ENCODE data around the gene IGFBP6.
A peak's percentile ranks its signal among the peaks of the same experiment; 100 is the strongest.
"Not testable (repeated sequence)": the region's sequence is repeated elsewhere in the genome, so short reads cannot be mapped to it uniquely, and the experiment has no call there.

IGFBP6 gene

GRCh38 chr12:53071591-53072551 is 25.6 kb upstream of the IGFBP6 start:
- DNase-seq, result no peak

- DNase-seq, result no peak
Observed at GRCh38 chr12:53073881-53074280, 23.6 kb upstream of the IGFBP6 start.

GRCh38 chr12:53074283-53074998 is 23.0 kb upstream of the IGFBP6 start:
- no peak for DNase-seq

- DNase-seq, result no peak
Observed at GRCh38 chr12:53074999-53075370, 22.5 kb upstream of the IGFBP6 start.

GRCh38 chr12:53076461-53076860 is 21.0 kb upstream of the IGFBP6 start:
- no peak for DNase-seq

- DNase-seq, result no peak
Observed at GRCh38 chr12:53077030-53077429, 20.4 kb upstream of the IGFBP6 start.

GRCh38 chr12:53078425-53079225 is 18.8 kb upstream of the IGFBP6 start:
- DNase-seq, result no peak

GRCh38 chr12:53079226-53080117 is 18.0 kb upstream of the IGFBP6 start, which contains the start of gene SPRYD3:
Gene SPRYD3, minus strand, starts transcription at chr12:53079390. Its CDS starts 57 bp downstream, at chr12:53079333.
- peak; percentile 92 for DNase-seq

GRCh38 chr12:53082637-53083175 is 14.8 kb upstream of the IGFBP6 start:
- DNase-seq, result no peak

- no peak for DNase-seq
Observed at GRCh38 chr12:53086361-53086760, 11.1 kb upstream of the IGFBP6 start.

- no peak for DNase-seq
Observed at GRCh38 chr12:53090105-53090504, 7.4 kb upstream of the IGFBP6 start.

GRCh38 chr12:53090554-53090953 is 6.9 kb upstream of the IGFBP6 start:
- DNase-seq, result no peak

- no peak for DNase-seq
Observed at GRCh38 chr12:53091756-53092155, 5.7 kb upstream of the IGFBP6 start.

- DNase-seq, result no peak
Observed at GRCh38 chr12:53093777-53094393, 3.6 kb upstream of the IGFBP6 start.

- DNase-seq, result no peak
Observed at GRCh38 chr12:53094394-53094787, 3.1 kb upstream of the IGFBP6 start.

- not testable (repeated sequence) for DNase-seq
Observed at GRCh38 chr12:53094796-53095595, 2.5 kb upstream of the IGFBP6 start.

- not testable (repeated sequence) for DNase-seq
Observed at GRCh38 chr12:53095596-53095895, 1.9 kb upstream of the IGFBP6 start.

GRCh38 chr12:53096089-53096741 is 1.3 kb upstream of the IGFBP6 start:
- no peak for DNase-seq

GRCh38 chr12:53096759-53097158 is 708 bp upstream of the IGFBP6 start:
- DNase-seq, result no peak

GRCh38 chr12:53097207-53097563 is 282 bp upstream of the IGFBP6 start:
- DNase-seq, result no peak

Data from NCI-H1048 (cell line).